ENCODE data around the gene GRPEL1.

DNA sequence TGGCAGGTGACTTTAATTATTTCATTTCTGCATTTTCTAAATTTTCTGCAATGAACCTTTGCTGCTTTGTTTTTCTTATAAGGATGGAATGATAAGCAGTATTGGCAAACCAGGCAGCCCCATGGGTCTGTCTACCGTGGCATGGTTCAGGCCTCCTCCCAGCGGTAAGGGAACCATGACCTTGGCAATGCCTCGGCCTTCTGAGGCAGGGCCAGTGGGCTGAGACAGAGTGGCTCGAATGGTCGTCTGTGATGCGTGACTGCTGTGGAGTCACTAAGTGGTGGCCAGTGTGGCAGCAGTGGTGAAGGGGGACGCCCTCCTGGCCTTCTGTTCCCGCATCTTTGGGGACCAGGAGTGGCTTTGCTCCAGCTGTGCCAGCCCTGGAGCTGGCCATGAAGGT lies 43.6 kb upstream of the GRPEL1 start:
- TF ChIP-seq CTCF (IDR thresholded peaks at IDR 0.05) (no peak), REST (IDR thresholded peaks at IDR 0.05; ENCODE audit: insufficient read depth in 1 of 2, low read depth in 2 of 2, low read length in 1 of 2) (no peak), POLR2AphosphoS5 (IDR thresholded peaks at IDR 0.05; ENCODE audit: low read depth, low read length) (no peak)
